Bronchial epithelial cell (primary cell): ENCODE measurements around the gene RBP5. TPM values are rescaled to one million over a fixed set of nuclear protein-coding genes. Genes with fewer than 3 reads are reported as not detected.
A peak's percentile ranks its signal among the peaks of the same experiment; 100 is the strongest.

ENCODE experiments used
- DNase-seq: peaks from one replicate; pipeline ENCODE4 v3.0.0-alpha.2; 2010; ENCODE audit warnings: low read depth
- FAIRE-seq: peaks from 2 replicates; lab custom pipeline; 2011; peaks lifted over from hg19 to GRCh38; lab: Jason Lieb, UNC
- H3K27me3 ChIP-seq: 2 replicates; pipeline ENCODE4 v1.5.1; 2011; ENCODE audit warnings: low read length; ENCODE audit not compliant: control insufficient read depth, insufficient read depth
- H3K36me3 ChIP-seq: 2 replicates; pipeline ENCODE4 v1.5.1; 2011; ENCODE audit warnings: low read length; ENCODE audit not compliant: control insufficient read depth, insufficient read depth
- H3K4me3 ChIP-seq: 2 replicates; pipeline ENCODE4 v1.5.1; 2011; ENCODE audit warnings: mild to moderate bottlenecking, low read depth, low read length, control low read depth
- CTCF ChIP-seq: IDR thresholded peaks from 2 replicates; pipeline ENCODE4 v1.5.1; 2011; ENCODE audit warnings: mild to moderate bottlenecking, moderate library complexity, low read length, control low read depth, inconsistent platforms; ENCODE audit not compliant: insufficient read depth, severe bottlenecking
- total RNA-seq: library from RNA; depleted of rRNA; stranded (reverse); fragments of >200 nt; gene quantifications from 2 replicates; pipeline ENCODE4 v1.2.1, GENCODE V29; 2014

The RBP5 gene
- total RNA-seq, 1 donor from 2014 or later, result not detected

- DNase-seq (no peak), FAIRE-seq (no peak)
- TF ChIP-seq CTCF, result no peak
- H3K36me3 ChIP-seq, result no peaks in the 10 kb centered on the region
- no peak overlapping the region for H3K4me3 ChIP-seq
- H3K27me3 ChIP-seq, result no peaks in the 10 kb centered on the region
Observed at GRCh38 chr12:7169951-7170350, 41.3 kb upstream of the RBP5 start.

GRCh38 chr12:7162691-7163114 lies 34.0 kb upstream of the RBP5 start:
- Histone ChIP-seq H3K36me3 (no peaks in the 10 kb centered on the region), H3K27me3 (no peaks in the 10 kb centered on the region), H3K4me3 (no peak overlapping the region)
- TF ChIP-seq CTCF, result peak; percentile 88
- FAIRE-seq, result no peak
- DNase-seq, result peak; percentile 55

- peak; percentile 47 for FAIRE-seq
Observed at GRCh38 chr12:7161811-7162210, 33.1 kb upstream of the RBP5 start.

GRCh38 chr12:7161327-7161726 lies 32.6 kb upstream of the RBP5 start:
- no peak for DNase-seq
- Histone ChIP-seq H3K27me3 (no peaks in the 10 kb centered on the region), H3K36me3 (peaks cover 2% of the 10 kb centered on the region), H3K4me3 (no peak overlapping the region)
- FAIRE-seq, result no peak
- TF ChIP-seq CTCF, result no peak

More at GRCh38 chr12:7161811-7162210, 33.1 kb upstream of the RBP5 start:
- Histone ChIP-seq H3K27me3 (no peaks in the 10 kb centered on the region), H3K4me3 (no peak overlapping the region), H3K36me3 (peaks cover 1% of the 10 kb centered on the region)
- TF ChIP-seq CTCF, result no peak
- no peak for DNase-seq

GRCh38 chr12:7160183-7160582 lies 31.5 kb upstream of the RBP5 start:
- H3K27me3 ChIP-seq, result no peaks in the 10 kb centered on the region
- peaks cover 2% of the 10 kb centered on the region for H3K36me3 ChIP-seq
- DNase-seq (no peak), FAIRE-seq (no peak)
- no peak for TF ChIP-seq CTCF
- H3K4me3 ChIP-seq, result no peak overlapping the region
